Measurements from ENCODE around the gene PACSIN1. TPM values are rescaled to one million over a fixed set of nuclear protein-coding genes. Genes with fewer than 3 reads are reported as not detected.

The PACSIN1 gene, protein sequence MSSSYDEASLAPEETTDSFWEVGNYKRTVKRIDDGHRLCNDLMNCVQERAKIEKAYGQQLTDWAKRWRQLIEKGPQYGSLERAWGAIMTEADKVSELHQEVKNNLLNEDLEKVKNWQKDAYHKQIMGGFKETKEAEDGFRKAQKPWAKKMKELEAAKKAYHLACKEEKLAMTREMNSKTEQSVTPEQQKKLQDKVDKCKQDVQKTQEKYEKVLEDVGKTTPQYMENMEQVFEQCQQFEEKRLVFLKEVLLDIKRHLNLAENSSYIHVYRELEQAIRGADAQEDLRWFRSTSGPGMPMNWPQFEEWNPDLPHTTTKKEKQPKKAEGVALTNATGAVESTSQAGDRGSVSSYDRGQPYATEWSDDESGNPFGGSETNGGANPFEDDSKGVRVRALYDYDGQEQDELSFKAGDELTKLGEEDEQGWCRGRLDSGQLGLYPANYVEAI
- total RNA-seq: under 1 TPM in 1 of 2 donors, not detected in 1; 0.52 TPM

- DNase-seq (peak; percentile 31 to 65 (median 56)), ATAC-seq (peak; percentile 82)
- 1 to 5% methylated on average over 26 to 66 of the region's 67 CpGs for WGBS, 2 donors
- Histone ChIP-seq H3K4me3 (peak within 1 kb of the TSS; percentile 37 to 46), H3K4me1 (peaks cover 14% of the 10 kb centered on the region), H3K9me3 (no peaks in the 10 kb centered on the region), H3K36me3 (replicated peaks in 1 of 2; ENCODE audit: insufficient read depth in 1 of 2, low read depth in 2 of 2) (no peaks in the 10 kb centered on the region), H3K27me3 (no peaks in the 10 kb centered on the region), H3K27ac (no peak within 1 kb of the TSS)
- intact Hi-C loops (cut with DNase I): loop anchor here (10.0 kb wide), 1 partner anchor 139 kb away; no protein-coding TSS in a partner anchor
- no peak for TF ChIP-seq CTCF (IDR thresholded peaks at IDR 0.05)
- TF ChIP-seq POLR2A (IDR thresholded peaks at IDR 0.05): no peak
Measured at GRCh38 chr6:34465531-34466241, at the start of gene PACSIN1. Gene PACSIN1, plus strand, starts transcription at chr6:34466076. Its CDS starts 60,230 bp downstream, at chr6:34526306.

DNA sequence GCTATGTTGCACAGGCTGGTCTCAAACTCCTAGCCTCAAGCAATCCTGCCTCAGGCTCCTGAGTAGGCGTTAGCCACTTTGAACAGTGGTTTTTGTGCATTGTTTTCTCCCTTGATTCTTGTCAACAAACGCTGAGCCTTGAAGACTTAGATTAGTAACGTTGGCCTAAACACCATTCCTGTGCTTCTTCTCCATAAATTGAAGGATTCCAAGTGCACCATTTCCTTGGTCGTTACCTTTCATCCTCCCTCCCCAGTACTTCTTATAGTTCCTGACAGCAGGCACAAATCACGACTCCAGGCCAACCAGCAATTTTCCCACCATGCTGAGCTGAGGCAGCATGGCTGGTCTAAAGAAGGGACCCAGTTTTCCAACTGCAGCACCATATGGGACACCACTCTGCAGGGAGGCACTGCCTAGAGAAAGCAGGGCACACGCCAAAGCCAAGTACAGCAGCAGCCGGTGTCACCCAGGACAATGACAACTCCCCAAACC lies 49.0 kb upstream of the PACSIN1 start:
- no peak for DNase-seq
- Histone ChIP-seq H3K27ac (no peak overlapping the region), H3K36me3 (replicated peaks in 1 of 2; ENCODE audit: insufficient read depth in 1 of 2, low read depth in 2 of 2) (peaks cover 7 to 31% of the 10 kb centered on the region in 2 donors), H3K9me3 (no peaks in the 10 kb centered on the region), H3K4me3 (no peak overlapping the region), H3K4me1 (peaks cover 14% of the 10 kb centered on the region), H3K27me3 (no peaks in the 10 kb centered on the region)
- 58 to 73% methylated on average over 7 of the region's 7 CpGs for WGBS, 2 donors
- no peak for TF ChIP-seq CTCF (IDR thresholded peaks at IDR 0.05)
- TF ChIP-seq POLR2A (IDR thresholded peaks at IDR 0.05): no peak
- no peak for ATAC-seq
- intact Hi-C loops (cut with DNase I): no loop called here

DNA sequence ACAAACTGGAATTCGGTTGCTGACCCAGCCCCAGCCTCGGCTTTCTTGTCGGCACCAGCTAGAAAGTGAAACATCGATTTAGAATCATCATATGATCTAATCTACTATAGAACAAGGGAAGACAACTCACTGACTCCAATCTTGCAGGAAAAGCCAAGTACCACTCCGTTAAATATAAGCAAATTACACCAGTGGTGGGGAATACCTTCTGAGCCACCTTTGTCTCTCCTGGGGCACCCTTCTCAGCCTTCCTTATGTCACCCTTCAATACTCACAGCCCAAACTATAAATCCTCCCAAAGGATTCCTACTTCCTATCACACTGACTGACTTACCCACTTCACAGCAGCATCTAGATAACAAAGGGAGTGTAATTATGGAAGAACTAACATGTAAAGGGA lies 47.5 kb upstream of the PACSIN1 start:
- H3K9me3 ChIP-seq: no peaks in the 10 kb centered on the region
- H3K27me3 ChIP-seq: no peaks in the 10 kb centered on the region
- H3K4me1 ChIP-seq: peaks cover 14% of the 10 kb centered on the region
- 62 to 65% methylated on average over 5 of the region's 5 CpGs for WGBS, 2 donors
- H3K36me3 ChIP-seq (replicated peaks in 1 of 2; ENCODE audit: insufficient read depth in 1 of 2, low read depth in 2 of 2): peaks cover 7 to 44% of the 10 kb centered on the region in 2 donors
- DNase-seq (no peak), ATAC-seq (no peak)
- no peak overlapping the region for H3K4me3 ChIP-seq
- H3K27ac ChIP-seq: no peak overlapping the region
- TF ChIP-seq POLR2A (IDR thresholded peaks at IDR 0.05): no peak
- TF ChIP-seq CTCF (IDR thresholded peaks at IDR 0.05): no peak
- intact Hi-C loops (cut with DNase I): no loop called here

DNA sequence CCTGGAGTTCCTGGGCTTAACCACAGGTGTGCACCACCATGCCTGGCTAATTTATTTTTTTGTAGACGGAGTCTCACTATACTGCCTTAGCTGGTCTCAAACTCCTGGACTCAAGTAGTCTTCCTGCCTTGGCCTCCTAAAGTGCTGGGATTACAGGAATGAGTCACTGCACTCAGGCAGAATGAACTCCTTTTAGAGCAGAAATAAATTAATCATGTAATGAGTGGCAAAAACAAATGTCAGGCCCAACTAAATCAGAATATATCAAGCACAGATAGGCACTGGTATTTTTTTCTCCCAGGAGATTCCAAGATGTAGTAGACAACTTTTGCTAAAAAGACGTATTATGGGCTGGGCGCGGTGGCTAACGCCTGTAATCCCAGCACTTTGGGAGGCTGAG lies 42.6 kb upstream of the PACSIN1 start:
- TF ChIP-seq POLR2A (IDR thresholded peaks at IDR 0.05) (no peak), CTCF (IDR thresholded peaks at IDR 0.05) (no peak)
- DNase-seq (no peak), ATAC-seq (no peak)
- H3K4me1 ChIP-seq: peaks cover 21% of the 10 kb centered on the region
- H3K4me3 ChIP-seq: no peak overlapping the region
- 91% methylated on average over 5 of the region's 5 CpGs for WGBS, 2 donors
- H3K9me3 ChIP-seq: no peaks in the 10 kb centered on the region
- intact Hi-C loops (cut with DNase I): no loop called here
- peaks cover 7 to 41% of the 10 kb centered on the region in 2 donors for H3K36me3 ChIP-seq (replicated peaks in 1 of 2; ENCODE audit: insufficient read depth in 1 of 2, low read depth in 2 of 2)
- H3K27ac ChIP-seq: no peak overlapping the region
- no peaks in the 10 kb centered on the region for H3K27me3 ChIP-seq
